DND-41 (cell line): ENCODE measurements around the gene SAFB2.

ENCODE experiments used
- ATAC-seq: fragments of 200-7000 bp; cut with Tn5 transposase; 3 replicates; pipeline ENCODE4 v1.9.1; 2021; ENCODE audit warnings: low read depth; ENCODE audit not compliant: insufficient read depth
- DNase-seq: peaks from one replicate; pipeline ENCODE4 v3.0.0-alpha.2; 2020
- H2AFZ ChIP-seq: 2 replicates; pipeline ENCODE4 v1.6.0; 2012; ENCODE audit warnings: low read depth, low read length
- H3K27ac ChIP-seq: 2 replicates; pipeline ENCODE4 v1.5.1; 2012; ENCODE audit warnings: low read length, inconsistent platforms
- H3K27me3 ChIP-seq: fragments of 200-600 bp; sonication (generic); 2 replicates; pipeline ENCODE4 v1.6.0; 2012; ENCODE audit warnings: low read length, mild to moderate bottlenecking, inconsistent platforms; ENCODE audit not compliant: insufficient read depth, poor library complexity
- H3K36me3 ChIP-seq: 2 replicates; pipeline ENCODE4 v1.5.1; 2012; ENCODE audit warnings: low read length, inconsistent platforms; ENCODE audit not compliant: insufficient read depth
- H3K4me1 ChIP-seq: 2 replicates; pipeline ENCODE4 v1.5.1; 2012; ENCODE audit warnings: mild to moderate bottlenecking, low read length; ENCODE audit not compliant: insufficient read depth
- H3K4me2 ChIP-seq: 2 replicates; pipeline ENCODE4 v1.6.0; 2012; ENCODE audit warnings: mild to moderate bottlenecking, moderate library complexity, low read length, inconsistent platforms; ENCODE audit not compliant: insufficient read depth
- H3K4me3 ChIP-seq, 2 experiments: fragments of 200-600 bp in 1 of 2; shearing (Covaris generic) in 1 of 2; 2 replicates each; pipeline ENCODE4 v1.5.1; 2012 to 2016; ENCODE audit warnings: inconsistent platforms in 2 of 2, low read length in 2 of 2, mild to moderate bottlenecking in 2 of 2, low read depth in 1 of 2, moderate library complexity in 1 of 2
- H3K79me2 ChIP-seq: 2 replicates; pipeline ENCODE4 v1.6.0; 2012; ENCODE audit warnings: low read length, inconsistent platforms; ENCODE audit not compliant: insufficient read depth
- H3K9ac ChIP-seq: 2 replicates; pipeline ENCODE4 v1.6.0; 2012; ENCODE audit warnings: low read depth, mild to moderate bottlenecking, inconsistent platforms, low read length, moderate library complexity
- H3K9me3 ChIP-seq: 2 replicates; pipeline ENCODE4 v1.5.1; 2012; ENCODE audit warnings: low read length, moderate library complexity, mild to moderate bottlenecking, inconsistent platforms; ENCODE audit not compliant: insufficient read depth, severe bottlenecking
- H4K20me1 ChIP-seq: 2 replicates; pipeline ENCODE4 v1.6.0; 2012; ENCODE audit warnings: low read length; ENCODE audit not compliant: insufficient read depth
- EZH2 ChIP-seq: IDR thresholded peaks from 3 replicates; pipeline ENCODE4 v1.6.1; 2012; ENCODE audit warnings: borderline replicate concordance, low read depth, mild to moderate bottlenecking, moderate library complexity, low read length, inconsistent platforms; ENCODE audit not compliant: severe bottlenecking
- TF ChIP-seq, protein P1 (sequence below): IDR thresholded peaks from 2 replicates; pipeline ENCODE4 v1.5.1; 2012; ENCODE audit warnings: borderline replicate concordance, low read length, moderate library complexity, mild to moderate bottlenecking; ENCODE audit not compliant: poor library complexity, severe bottlenecking; ENCODE audit errors: extremely low read depth

Gene SAFB2

DNA sequence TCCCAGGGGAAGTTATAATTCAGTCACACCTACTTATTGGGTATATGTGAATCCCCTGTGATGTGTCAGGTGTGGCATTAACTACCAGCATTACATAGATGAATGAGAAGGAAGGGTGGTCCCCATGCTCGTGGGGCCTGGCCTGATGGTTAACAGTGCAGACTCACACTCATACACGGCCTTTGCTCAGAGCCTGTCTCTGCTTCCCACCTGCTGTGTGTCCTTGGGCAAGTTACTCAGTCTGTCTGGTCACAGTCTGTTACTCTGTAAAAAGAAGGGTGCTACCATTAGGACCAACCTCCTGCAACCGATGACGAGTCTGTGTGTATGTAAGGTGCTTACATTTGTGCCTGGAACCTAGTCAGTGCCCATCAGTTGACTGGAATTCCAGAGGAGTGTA, 24.1 kb upstream of the SAFB2 start:
- Histone ChIP-seq H3K36me3 (peaks cover 91% of the 10 kb centered on the region), H3K4me2 (no peak overlapping the region), H3K79me2 (peaks cover 72% of the 10 kb centered on the region), H4K20me1 (peaks cover 48% of the 10 kb centered on the region), H3K9ac (no peak overlapping the region), H3K4me3 (no peak overlapping the region), H3K4me1 (no peaks in the 10 kb centered on the region), H2AFZ (no peak overlapping the region), H3K9me3 (no peaks in the 10 kb centered on the region), H3K27me3 (no peaks in the 10 kb centered on the region), H3K27ac (no peak overlapping the region)
- TF ChIP-seq, protein P1, sequence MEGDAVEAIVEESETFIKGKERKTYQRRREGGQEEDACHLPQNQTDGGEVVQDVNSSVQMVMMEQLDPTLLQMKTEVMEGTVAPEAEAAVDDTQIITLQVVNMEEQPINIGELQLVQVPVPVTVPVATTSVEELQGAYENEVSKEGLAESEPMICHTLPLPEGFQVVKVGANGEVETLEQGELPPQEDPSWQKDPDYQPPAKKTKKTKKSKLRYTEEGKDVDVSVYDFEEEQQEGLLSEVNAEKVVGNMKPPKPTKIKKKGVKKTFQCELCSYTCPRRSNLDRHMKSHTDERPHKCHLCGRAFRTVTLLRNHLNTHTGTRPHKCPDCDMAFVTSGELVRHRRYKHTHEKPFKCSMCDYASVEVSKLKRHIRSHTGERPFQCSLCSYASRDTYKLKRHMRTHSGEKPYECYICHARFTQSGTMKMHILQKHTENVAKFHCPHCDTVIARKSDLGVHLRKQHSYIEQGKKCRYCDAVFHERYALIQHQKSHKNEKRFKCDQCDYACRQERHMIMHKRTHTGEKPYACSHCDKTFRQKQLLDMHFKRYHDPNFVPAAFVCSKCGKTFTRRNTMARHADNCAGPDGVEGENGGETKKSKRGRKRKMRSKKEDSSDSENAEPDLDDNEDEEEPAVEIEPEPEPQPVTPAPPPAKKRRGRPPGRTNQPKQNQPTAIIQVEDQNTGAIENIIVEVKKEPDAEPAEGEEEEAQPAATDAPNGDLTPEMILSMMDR, result no peak
- no peak for TF ChIP-seq EZH2
- DNase-seq (no peak), ATAC-seq (no peak)

GRCh38 chr19:5645409-5645808, 22.8 kb upstream of the SAFB2 start:
- Histone ChIP-seq H3K36me3 (peaks cover 91% of the 10 kb centered on the region), H3K79me2 (peaks cover 84% of the 10 kb centered on the region), H3K9me3 (no peaks in the 10 kb centered on the region), H3K9ac (no peak overlapping the region), H4K20me1 (peaks cover 61% of the 10 kb centered on the region), H3K4me2 (no peak overlapping the region), H3K27ac (no peak overlapping the region), H3K4me3 (no peak overlapping the region), H3K4me1 (no peaks in the 10 kb centered on the region), H3K27me3 (no peaks in the 10 kb centered on the region), H2AFZ (no peak overlapping the region)
- DNase-seq, result no peak
- no peak for ATAC-seq
- TF ChIP-seq EZH2, result no peak
- TF ChIP-seq, protein P1, result no peak

DNA sequence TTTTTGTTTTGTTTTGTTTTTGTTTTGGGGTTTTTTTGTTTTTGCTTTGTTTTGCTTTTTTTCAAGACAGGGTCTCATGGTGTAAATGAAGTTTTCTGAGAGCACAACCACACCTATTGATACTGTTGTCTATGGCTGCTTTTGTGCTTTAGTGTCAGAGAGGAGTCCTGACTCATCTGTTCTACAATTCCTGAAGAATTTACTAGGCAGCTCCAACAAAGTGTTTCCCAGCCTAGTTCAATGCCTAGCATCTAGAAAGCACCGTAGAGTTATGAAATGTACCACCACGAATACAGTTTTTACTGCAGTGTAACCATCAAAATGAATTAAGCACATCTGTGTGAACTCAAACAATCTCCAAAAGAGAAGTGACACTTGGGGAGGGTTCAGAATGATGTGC, 21.5 kb upstream of the SAFB2 start:
- Histone ChIP-seq H2AFZ (no peak overlapping the region), H3K4me2 (no peak overlapping the region), H4K20me1 (peaks cover 70% of the 10 kb centered on the region), H3K4me3 (no peak overlapping the region), H3K4me1 (no peaks in the 10 kb centered on the region), H3K27ac (no peak overlapping the region), H3K27me3 (no peaks in the 10 kb centered on the region), H3K9ac (no peak overlapping the region), H3K9me3 (no peaks in the 10 kb centered on the region), H3K36me3 (peaks cover 84% of the 10 kb centered on the region), H3K79me2 (peaks cover 94% of the 10 kb centered on the region)
- TF ChIP-seq, protein P1, result no peak
- TF ChIP-seq EZH2, result no peak
- DNase-seq (no peak), ATAC-seq (no peak)

DNA sequence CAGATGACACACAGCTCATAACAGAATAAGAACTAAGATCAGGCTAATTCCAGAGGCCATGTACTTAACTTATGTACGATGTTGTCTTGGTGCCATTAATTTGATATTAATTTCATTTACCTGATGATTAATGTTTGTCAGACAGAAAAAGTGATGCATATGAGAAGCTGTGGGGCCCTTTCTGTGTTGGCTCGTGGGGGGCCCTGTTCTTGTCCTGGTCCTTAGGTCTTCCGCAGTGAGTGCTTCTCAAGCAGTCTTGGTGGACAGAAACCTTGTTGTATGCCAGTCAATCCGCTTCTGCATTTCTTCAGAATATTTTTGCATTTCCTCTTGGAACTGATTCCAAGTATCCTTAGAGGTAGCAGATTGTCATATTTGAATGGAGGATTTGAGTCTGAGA, 20.5 kb upstream of the SAFB2 start:
- no peak overlapping the region for H3K4me3 ChIP-seq
- H3K4me1 ChIP-seq, result no peaks in the 10 kb centered on the region
- no peaks in the 10 kb centered on the region for H3K27me3 ChIP-seq
- no peak overlapping the region for H3K9ac ChIP-seq
- peaks cover 79% of the 10 kb centered on the region for H4K20me1 ChIP-seq
- H2AFZ ChIP-seq, result no peak overlapping the region
- peaks cover 99% of the 10 kb centered on the region for H3K79me2 ChIP-seq
- DNase-seq (no peak), ATAC-seq (no peak)
- peaks cover 83% of the 10 kb centered on the region for H3K36me3 ChIP-seq
- no peak overlapping the region for H3K27ac ChIP-seq
- no peak overlapping the region for H3K4me2 ChIP-seq
- TF ChIP-seq, protein P1, result no peak
- no peak for TF ChIP-seq EZH2
- H3K9me3 ChIP-seq, result no peaks in the 10 kb centered on the region
